Fibroblast of lung (primary cell): ENCODE data around the gene KCNJ12.
"Not testable (repeated sequence)": the region's sequence is repeated elsewhere in the genome, so short reads cannot be mapped to it uniquely, and the experiment has no call there.

ENCODE experiments used
- EZH2 ChIP-seq: IDR thresholded peaks from 2 replicates; pipeline ENCODE4 v1.5.1; 2012; ENCODE audit warnings: low read length, control low read depth, mild to moderate bottlenecking; ENCODE audit errors: missing control alignments
- TF ChIP-seq, protein P1 (sequence below), 2 donors: IDR thresholded peaks in 1 of 2; conservative IDR thresholded peaks in 1 of 2; 1 replicate in 1 of 2; 2 replicates in 1 of 2; pipeline ENCODE4 v1.5.1; 2011 to 2012; ENCODE audit warnings: low read length in 2 of 2, control low read depth in 1 of 2, inconsistent platforms in 1 of 2, low read depth in 1 of 2, mild to moderate bottlenecking in 1 of 2

DNA sequence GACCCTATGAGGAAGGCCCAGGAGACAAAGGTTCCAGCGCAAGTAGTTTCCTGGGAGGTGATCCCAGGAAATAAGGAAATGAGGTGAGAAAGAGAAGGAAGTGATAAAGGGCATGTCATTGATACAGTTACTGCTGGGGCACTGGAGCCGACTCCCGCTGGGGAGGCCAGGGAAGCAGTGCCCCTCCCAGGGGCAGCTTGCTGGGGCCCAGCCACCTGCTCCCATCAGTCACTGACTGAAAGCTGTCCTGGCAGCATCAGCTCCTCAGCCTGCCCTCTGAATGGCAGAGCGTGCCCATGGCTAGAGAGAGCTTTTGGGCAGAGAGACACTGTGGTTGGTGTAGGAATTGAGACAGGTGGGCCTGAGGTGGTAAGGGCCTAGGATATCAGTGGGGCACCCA, 33.2 kb downstream of the KCNJ12 start:
- not testable (repeated sequence) for TF ChIP-seq EZH2
- TF ChIP-seq, protein P1, sequence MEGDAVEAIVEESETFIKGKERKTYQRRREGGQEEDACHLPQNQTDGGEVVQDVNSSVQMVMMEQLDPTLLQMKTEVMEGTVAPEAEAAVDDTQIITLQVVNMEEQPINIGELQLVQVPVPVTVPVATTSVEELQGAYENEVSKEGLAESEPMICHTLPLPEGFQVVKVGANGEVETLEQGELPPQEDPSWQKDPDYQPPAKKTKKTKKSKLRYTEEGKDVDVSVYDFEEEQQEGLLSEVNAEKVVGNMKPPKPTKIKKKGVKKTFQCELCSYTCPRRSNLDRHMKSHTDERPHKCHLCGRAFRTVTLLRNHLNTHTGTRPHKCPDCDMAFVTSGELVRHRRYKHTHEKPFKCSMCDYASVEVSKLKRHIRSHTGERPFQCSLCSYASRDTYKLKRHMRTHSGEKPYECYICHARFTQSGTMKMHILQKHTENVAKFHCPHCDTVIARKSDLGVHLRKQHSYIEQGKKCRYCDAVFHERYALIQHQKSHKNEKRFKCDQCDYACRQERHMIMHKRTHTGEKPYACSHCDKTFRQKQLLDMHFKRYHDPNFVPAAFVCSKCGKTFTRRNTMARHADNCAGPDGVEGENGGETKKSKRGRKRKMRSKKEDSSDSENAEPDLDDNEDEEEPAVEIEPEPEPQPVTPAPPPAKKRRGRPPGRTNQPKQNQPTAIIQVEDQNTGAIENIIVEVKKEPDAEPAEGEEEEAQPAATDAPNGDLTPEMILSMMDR (conservative IDR thresholded peaks at IDR 0.05 in 1 of 2, IDR thresholded peaks at IDR 0.05 in 1 of 2; ENCODE audit: low read depth in 1 of 2, low read length in 2 of 2), result not testable (repeated sequence)
